Mammary epithelial cell (primary cell): ENCODE data around the gene S1PR4.

Experiments used
- EZH2 ChIP-seq: IDR thresholded peaks from 2 replicates; pipeline ENCODE4 v1.6.1; 2012; ENCODE audit warnings: low read length, inconsistent platforms, borderline replicate concordance
- TF ChIP-seq, protein P1 (sequence below), 2 donors: IDR thresholded peaks in 1 of 2; conservative IDR thresholded peaks in 1 of 2; 2 replicates each; pipeline ENCODE4 v1.5.1; 2011 to 2012; ENCODE audit warnings: inconsistent platforms in 2 of 2, low read length in 2 of 2, mild to moderate bottlenecking in 2 of 2, control low read depth in 1 of 2, low read depth in 1 of 2; ENCODE audit not compliant: insufficient read depth in 1 of 2; ENCODE audit errors: extremely low read depth in 1 of 2

- TF ChIP-seq, protein P1, sequence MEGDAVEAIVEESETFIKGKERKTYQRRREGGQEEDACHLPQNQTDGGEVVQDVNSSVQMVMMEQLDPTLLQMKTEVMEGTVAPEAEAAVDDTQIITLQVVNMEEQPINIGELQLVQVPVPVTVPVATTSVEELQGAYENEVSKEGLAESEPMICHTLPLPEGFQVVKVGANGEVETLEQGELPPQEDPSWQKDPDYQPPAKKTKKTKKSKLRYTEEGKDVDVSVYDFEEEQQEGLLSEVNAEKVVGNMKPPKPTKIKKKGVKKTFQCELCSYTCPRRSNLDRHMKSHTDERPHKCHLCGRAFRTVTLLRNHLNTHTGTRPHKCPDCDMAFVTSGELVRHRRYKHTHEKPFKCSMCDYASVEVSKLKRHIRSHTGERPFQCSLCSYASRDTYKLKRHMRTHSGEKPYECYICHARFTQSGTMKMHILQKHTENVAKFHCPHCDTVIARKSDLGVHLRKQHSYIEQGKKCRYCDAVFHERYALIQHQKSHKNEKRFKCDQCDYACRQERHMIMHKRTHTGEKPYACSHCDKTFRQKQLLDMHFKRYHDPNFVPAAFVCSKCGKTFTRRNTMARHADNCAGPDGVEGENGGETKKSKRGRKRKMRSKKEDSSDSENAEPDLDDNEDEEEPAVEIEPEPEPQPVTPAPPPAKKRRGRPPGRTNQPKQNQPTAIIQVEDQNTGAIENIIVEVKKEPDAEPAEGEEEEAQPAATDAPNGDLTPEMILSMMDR (conservative IDR thresholded peaks at IDR 0.05 in 1 of 2, IDR thresholded peaks at IDR 0.05 in 1 of 2; ENCODE audit: extremely low read depth in 1 of 2, insufficient read depth in 1 of 2, low read depth in 1 of 2, low read length in 2 of 2): no peak
- no peak for TF ChIP-seq EZH2
Observed at GRCh38 chr19:3190921-3191805, 12.6 kb downstream of the S1PR4 start.
